GM06990 (cell line): Measurements from ENCODE around the gene NDRG4.

Experiments
- DNase-seq: peaks from one replicate; pipeline ENCODE4 v3.0.0-alpha.2; 2011; ENCODE audit not compliant: insufficient read length; ENCODE audit errors: extremely low read depth
- H3K27me3 ChIP-seq: replicated peaks from 2 replicates; pipeline ENCODE4 v1.6.0; 2011; ENCODE audit warnings: low read length; ENCODE audit not compliant: control insufficient read depth, insufficient read depth
- H3K36me3 ChIP-seq: 2 replicates; pipeline ENCODE4 v1.5.1; 2011; ENCODE audit warnings: low read length; ENCODE audit not compliant: control insufficient read depth, insufficient read depth
- H3K4me3 ChIP-seq: replicated peaks from 2 replicates; pipeline ENCODE4 v1.5.1; 2011; ENCODE audit warnings: low read depth, mild to moderate bottlenecking, control low read depth, low read length
- CTCF ChIP-seq: IDR thresholded peaks from 2 replicates; pipeline ENCODE4 v1.5.1; 2011; ENCODE audit warnings: low read length, control low read depth, mild to moderate bottlenecking, inconsistent platforms; ENCODE audit not compliant: insufficient read depth, poor library complexity, severe bottlenecking

Gene NDRG4

GRCh38 chr16:58454178-58454577, 45.8 kb upstream of the NDRG4 start:
- DNase-seq = no peak
- H3K4me3 ChIP-seq = no peak overlapping the region
- no peaks in the 10 kb centered on the region for H3K36me3 ChIP-seq
- H3K27me3 ChIP-seq = no peaks in the 10 kb centered on the region
- TF ChIP-seq CTCF = no peak

GRCh38 chr16:58454856-58455255, 45.1 kb upstream of the NDRG4 start:
- H3K36me3 ChIP-seq = no peaks in the 10 kb centered on the region
- H3K27me3 ChIP-seq = no peaks in the 10 kb centered on the region
- no peak for TF ChIP-seq CTCF
- no peak for DNase-seq
- H3K4me3 ChIP-seq = no peak overlapping the region

- no peak for DNase-seq
- H3K36me3 ChIP-seq = no peaks in the 10 kb centered on the region
- H3K27me3 ChIP-seq = no peaks in the 10 kb centered on the region
- H3K4me3 ChIP-seq = no peak overlapping the region
- no peak for TF ChIP-seq CTCF
Measured at GRCh38 chr16:58455750-58456149, 44.2 kb upstream of the NDRG4 start.

GRCh38 chr16:58456193-58456592, 43.8 kb upstream of the NDRG4 start:
- no peak overlapping the region for H3K4me3 ChIP-seq
- H3K27me3 ChIP-seq = no peaks in the 10 kb centered on the region
- no peak for DNase-seq
- H3K36me3 ChIP-seq = no peaks in the 10 kb centered on the region
- no peak for TF ChIP-seq CTCF

GRCh38 chr16:58458606-58459343, 41.2 kb upstream of the NDRG4 start:
- no peak for DNase-seq
- Histone ChIP-seq H3K4me3 (no peak overlapping the region), H3K27me3 (peaks cover 3% of the 10 kb centered on the region; the same call in 1 of the 2 replicates), H3K36me3 (no peaks in the 10 kb centered on the region)
- TF ChIP-seq CTCF = no peak
